ENCODE data around the gene GSKIP. TPM values are rescaled to one million over a fixed set of nuclear protein-coding genes. Genes with fewer than 3 reads are reported as not detected.

Gene GSKIP
- total and polyA plus RNA-seq, 8 donors: 3.4 to 13.8 (median 8.5) TPM

GRCh38 chr14:96398921-96399320 is 35.6 kb downstream of the GSKIP start:
- 60 to 82% methylated on average over 5 of the region's 5 CpGs for WGBS, 2 donors
- TF ChIP-seq CTCF (IDR thresholded peaks at IDR 0.05): no peak
- no peak overlapping the region for H3K4me3 ChIP-seq
- no peak for DNase-seq
- no peaks in the 10 kb centered on the region for H3K36me3 ChIP-seq
- FAIRE-seq: no peak
- no peak overlapping the region for H3K27ac ChIP-seq
- H3K9me3 ChIP-seq: no peaks in the 10 kb centered on the region
- H3K27me3 ChIP-seq: no peaks in the 10 kb centered on the region
- ATAC-seq: no peak
- no peaks in the 10 kb centered on the region for H3K4me1 ChIP-seq
- intact Hi-C loops (cut with DNase I): no loop called here

GRCh38 chr14:96399405-96399804 is 36.1 kb downstream of the GSKIP start:
- Histone ChIP-seq H3K36me3 (no peaks in the 10 kb centered on the region), H3K27ac (no peak overlapping the region), H3K4me1 (no peaks in the 10 kb centered on the region), H3K27me3 (no peaks in the 10 kb centered on the region), H3K9me3 (no peaks in the 10 kb centered on the region), H3K4me3 (no peak overlapping the region)
- 80 to 86% methylated on average over 9 of the region's 9 CpGs for WGBS, 2 donors
- intact Hi-C loops (cut with DNase I): no loop called here
- FAIRE-seq (no peak), ATAC-seq (no peak), DNase-seq (no peak)
- TF ChIP-seq CTCF (IDR thresholded peaks at IDR 0.05): no peak

GRCh38 chr14:96400495-96400894 is 37.2 kb downstream of the GSKIP start:
- WGBS, 2 donors: 65 to 79% methylated on average over 5 of the region's 5 CpGs
- Histone ChIP-seq H3K4me3 (no peak overlapping the region), H3K27me3 (no peaks in the 10 kb centered on the region), H3K27ac (no peak overlapping the region), H3K4me1 (no peaks in the 10 kb centered on the region), H3K36me3 (no peaks in the 10 kb centered on the region), H3K9me3 (no peaks in the 10 kb centered on the region)
- intact Hi-C loops (cut with DNase I): no loop called here
- TF ChIP-seq CTCF (IDR thresholded peaks at IDR 0.05): no peak
- FAIRE-seq: no peak
- no peak for ATAC-seq
- DNase-seq: no peak

GRCh38 chr14:96403409-96403808 is 40.1 kb downstream of the GSKIP start:
- no peak for DNase-seq
- intact Hi-C loops (cut with DNase I): no loop called here
- ATAC-seq: no peak
- H3K27ac ChIP-seq: no peak overlapping the region
- no peak for FAIRE-seq
- no peaks in the 10 kb centered on the region for H3K36me3 ChIP-seq
- 75 to 84% methylated on average over 3 of the region's 3 CpGs for WGBS, 2 donors
- H3K27me3 ChIP-seq: no peaks in the 10 kb centered on the region
- TF ChIP-seq CTCF (IDR thresholded peaks at IDR 0.05): no peak
- H3K4me3 ChIP-seq: no peak overlapping the region
- H3K4me1 ChIP-seq: no peaks in the 10 kb centered on the region
- H3K9me3 ChIP-seq: no peaks in the 10 kb centered on the region

GRCh38 chr14:96405677-96406076 is 42.4 kb downstream of the GSKIP start:
- Histone ChIP-seq H3K4me1 (no peaks in the 10 kb centered on the region), H3K27ac (no peak overlapping the region), H3K27me3 (no peaks in the 10 kb centered on the region), H3K36me3 (no peaks in the 10 kb centered on the region), H3K4me3 (no peak overlapping the region), H3K9me3 (no peaks in the 10 kb centered on the region)
- DNase-seq (no peak), FAIRE-seq (no peak), ATAC-seq (no peak)
- intact Hi-C loops (cut with DNase I): no loop called here
- WGBS, 2 donors: 73% methylated on average over 1 of the region's 1 CpG
- no peak for TF ChIP-seq CTCF (IDR thresholded peaks at IDR 0.05)

All from pancreas (tissue), 10 donors.